ENCODE measurements around the gene HTR3B.

Gene HTR3B

DNA sequence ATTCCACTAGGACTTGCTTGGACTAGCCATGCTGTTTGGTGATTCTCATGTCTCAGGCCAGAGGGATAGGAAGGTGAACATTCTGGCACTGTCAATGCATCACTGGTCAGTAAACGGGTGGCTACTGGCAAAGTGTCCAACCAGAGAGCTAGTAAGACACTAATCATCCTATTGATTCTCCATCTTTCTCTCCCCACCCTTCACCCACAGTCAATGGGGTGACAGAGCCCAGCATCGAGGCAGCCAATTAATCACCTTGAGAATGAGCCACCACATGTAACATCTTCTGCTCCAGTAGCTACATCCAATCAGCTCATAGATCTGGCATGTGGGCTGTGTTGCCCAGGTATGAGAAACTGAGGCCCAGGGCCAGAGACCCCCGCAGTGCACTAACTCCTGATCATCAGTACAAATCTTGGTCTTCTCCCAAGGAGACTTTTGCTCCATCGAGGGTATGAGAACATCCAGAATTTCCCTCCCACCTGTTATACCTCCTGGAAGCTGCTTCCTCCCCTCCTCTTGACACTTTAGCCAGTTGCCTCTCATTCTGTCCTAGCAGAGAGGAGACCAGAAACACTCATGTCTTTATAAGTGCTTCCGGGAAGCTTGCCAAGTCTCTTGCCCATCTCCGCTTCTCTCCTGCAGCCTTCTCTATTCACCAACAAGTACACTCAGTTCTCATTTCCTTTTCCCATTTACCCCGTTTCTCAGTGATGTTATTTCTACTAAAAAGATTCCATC, 87.3 kb downstream of the HTR3B start:
- DNase-seq (ENCODE audit: low spot score) = no peak

DNA sequence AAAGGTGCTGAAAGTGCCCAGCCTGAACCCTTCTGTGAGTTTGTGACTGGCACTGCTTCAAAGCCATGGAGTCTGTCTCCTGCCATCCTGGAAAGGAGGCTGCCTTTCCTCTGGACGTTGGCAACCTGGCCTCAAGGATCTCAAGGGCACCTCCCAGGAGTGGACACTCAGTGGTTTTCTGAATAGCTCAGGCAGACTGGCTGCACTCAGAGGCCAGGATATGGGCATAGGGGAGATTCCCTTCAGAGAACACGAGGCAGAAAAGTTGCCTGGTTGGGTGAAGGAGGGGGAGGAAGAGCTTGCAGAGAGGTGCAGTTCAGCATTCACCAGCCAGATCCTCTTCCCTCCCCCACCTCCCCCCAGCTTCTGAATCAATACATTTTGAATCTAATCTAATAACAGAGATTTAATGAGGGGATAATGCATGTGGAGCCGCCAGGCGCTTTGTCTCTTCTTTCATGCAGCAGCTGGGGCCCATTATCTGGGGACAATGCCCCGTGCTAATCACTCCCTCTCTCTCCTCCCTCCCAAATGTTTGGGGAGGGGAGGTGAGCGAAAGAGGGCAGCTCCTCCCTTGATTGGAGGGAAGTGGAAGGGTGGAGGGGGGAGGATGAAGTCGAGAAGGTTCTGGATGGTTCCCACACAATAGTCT, 88.0 kb downstream of the HTR3B start:
- no peak for DNase-seq (ENCODE audit: low spot score)

DNA sequence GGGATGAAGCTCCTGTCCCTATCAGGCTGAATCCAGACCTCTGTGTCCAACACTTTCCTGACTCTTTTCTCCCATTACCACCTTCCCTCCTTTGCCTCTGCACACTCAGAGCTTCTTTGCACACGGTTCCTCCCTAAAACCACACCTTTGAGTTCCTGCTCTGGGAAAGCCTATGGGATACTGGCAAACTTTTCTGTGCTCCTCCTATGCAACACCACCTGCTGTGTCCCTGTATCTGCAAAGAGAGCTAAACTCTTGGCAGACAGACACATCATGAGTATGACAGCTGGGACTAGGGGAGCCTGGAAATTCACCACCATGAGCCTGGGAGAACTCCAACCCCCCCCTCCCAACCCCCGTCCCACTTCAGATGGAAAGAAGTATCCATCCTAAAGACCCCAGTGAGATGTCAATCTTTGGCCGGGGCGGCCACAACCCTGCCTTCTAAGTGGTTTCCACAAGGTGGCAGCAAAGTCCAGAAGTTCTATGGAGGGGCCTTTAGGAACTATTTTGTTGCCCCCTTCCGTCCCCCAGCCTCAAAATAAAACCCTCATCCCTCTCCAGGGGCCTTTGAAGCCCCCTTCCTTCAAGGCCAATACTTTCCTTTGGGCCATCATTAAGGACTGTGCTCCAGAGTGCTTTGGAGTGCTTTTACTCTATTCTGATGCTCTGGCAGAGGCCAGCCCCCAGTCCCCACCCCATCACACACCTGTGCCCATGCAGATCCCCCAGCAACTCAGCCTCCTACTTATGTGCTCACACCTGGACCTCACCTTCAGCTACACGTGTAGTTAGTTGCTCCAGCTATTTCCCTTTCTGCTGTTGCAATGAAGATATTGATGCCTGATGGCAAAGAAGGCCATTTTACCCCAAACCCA, 89.7 kb downstream of the HTR3B start:
- peak; percentile 28 for DNase-seq (ENCODE audit: low spot score)
